NCI-H2107 treated with DMSO at 0.1 percent for 48 hours (cell line): ENCODE results near the gene NBAS.
"Not testable (repeated sequence)": the region's sequence is repeated elsewhere in the genome, so short reads cannot be mapped to it uniquely, and the experiment has no call there.

Experiments
- DNase-seq: peaks from one replicate; lab custom pipeline; 2025; ENCODE audit not compliant: unreplicated experiment; lab: John Stamatoyannopoulos, UW

The NBAS gene

GRCh38 chr2:15273452-15273851 lies 287.7 kb downstream of the NBAS start:
- DNase-seq: no peak

- no peak for DNase-seq
Observed at GRCh38 chr2:15272942-15273341, 288.2 kb downstream of the NBAS start.

GRCh38 chr2:15271941-15272542 lies 289.1 kb downstream of the NBAS start:
- DNase-seq: no peak

- DNase-seq: no peak
Observed at GRCh38 chr2:15271276-15271675, 289.9 kb downstream of the NBAS start.

GRCh38 chr2:15269043-15269442 lies 292.1 kb downstream of the NBAS start:
- DNase-seq: no peak

- no peak for DNase-seq
Observed at GRCh38 chr2:15265889-15266288, 295.2 kb downstream of the NBAS start.

- DNase-seq: no peak
Observed at GRCh38 chr2:15263976-15264685, 297.0 kb downstream of the NBAS start.

GRCh38 chr2:15262792-15263191 lies 298.3 kb downstream of the NBAS start:
- DNase-seq: no peak

GRCh38 chr2:15260835-15261234 lies 300.3 kb downstream of the NBAS start:
- DNase-seq: no peak

- DNase-seq: no peak
Observed at GRCh38 chr2:15260196-15260595, 300.9 kb downstream of the NBAS start.

- DNase-seq: peak; percentile 74
Observed at GRCh38 chr2:15259356-15259756, 301.8 kb downstream of the NBAS start.

GRCh38 chr2:15258385-15258784 lies 302.7 kb downstream of the NBAS start:
- DNase-seq: not testable (repeated sequence)

GRCh38 chr2:15253835-15254286 lies 307.3 kb downstream of the NBAS start:
- no peak for DNase-seq

GRCh38 chr2:15253247-15253646 lies 307.9 kb downstream of the NBAS start:
- no peak for DNase-seq

- DNase-seq: no peak
Observed at GRCh38 chr2:15251753-15252152, 309.4 kb downstream of the NBAS start.

GRCh38 chr2:15250946-15251345 lies 310.2 kb downstream of the NBAS start:
- DNase-seq: not testable (repeated sequence)

GRCh38 chr2:15246870-15247269 lies 314.3 kb downstream of the NBAS start:
- no peak for DNase-seq

- no peak for DNase-seq
Observed at GRCh38 chr2:15243762-15244161, 317.4 kb downstream of the NBAS start.

GRCh38 chr2:15242936-15243461 lies 318.1 kb downstream of the NBAS start:
- DNase-seq: peak; percentile 62

- no peak for DNase-seq
Observed at GRCh38 chr2:15241929-15242328, 319.2 kb downstream of the NBAS start.

- no peak for DNase-seq
Observed at GRCh38 chr2:15241201-15241600, 319.9 kb downstream of the NBAS start.

GRCh38 chr2:15238028-15238427 lies 323.1 kb downstream of the NBAS start:
- DNase-seq: no peak
